Stomach smooth muscle (tissue), 2 donors: Measurements from ENCODE around the gene ITIH3.

Experiments
- H3K27ac ChIP-seq: one replicate; pipeline ENCODE4 v1.7.0; 2013; ENCODE audit warnings: mild to moderate bottlenecking, low read length, inconsistent platforms
- H3K27me3 ChIP-seq, 2 donors: one replicate each; pipeline ENCODE4 v1.7.0; 2013; ENCODE audit warnings: low read length in 2 of 2; ENCODE audit not compliant: insufficient read depth in 2 of 2, control insufficient read depth in 1 of 2
- H3K36me3 ChIP-seq, 2 donors: one replicate each; pipeline ENCODE4 v1.7.0; 2013; ENCODE audit warnings: low read length in 2 of 2; ENCODE audit not compliant: control insufficient read depth in 2 of 2, insufficient read depth in 2 of 2
- H3K4me1 ChIP-seq: one replicate; pipeline ENCODE4 v1.7.0; 2013; ENCODE audit warnings: low read length; ENCODE audit not compliant: control insufficient read depth, insufficient read depth
- H3K4me3 ChIP-seq, 2 donors: one replicate each; pipeline ENCODE4 v1.7.0; 2013; ENCODE audit warnings: low read length in 2 of 2
- H3K9ac ChIP-seq, 2 donors: one replicate each; pipeline ENCODE4 v1.7.0; 2013; ENCODE audit warnings: low read length in 2 of 2, mild to moderate bottlenecking in 1 of 2
- H3K9me3 ChIP-seq, 2 donors: one replicate each; pipeline ENCODE4 v1.7.0; 2013; ENCODE audit warnings: low read length in 2 of 2; ENCODE audit not compliant: control insufficient read depth in 2 of 2
- donor health status: healthy.
- donor health status: Pancreatic carcinoma.

The ITIH3 gene

DNA sequence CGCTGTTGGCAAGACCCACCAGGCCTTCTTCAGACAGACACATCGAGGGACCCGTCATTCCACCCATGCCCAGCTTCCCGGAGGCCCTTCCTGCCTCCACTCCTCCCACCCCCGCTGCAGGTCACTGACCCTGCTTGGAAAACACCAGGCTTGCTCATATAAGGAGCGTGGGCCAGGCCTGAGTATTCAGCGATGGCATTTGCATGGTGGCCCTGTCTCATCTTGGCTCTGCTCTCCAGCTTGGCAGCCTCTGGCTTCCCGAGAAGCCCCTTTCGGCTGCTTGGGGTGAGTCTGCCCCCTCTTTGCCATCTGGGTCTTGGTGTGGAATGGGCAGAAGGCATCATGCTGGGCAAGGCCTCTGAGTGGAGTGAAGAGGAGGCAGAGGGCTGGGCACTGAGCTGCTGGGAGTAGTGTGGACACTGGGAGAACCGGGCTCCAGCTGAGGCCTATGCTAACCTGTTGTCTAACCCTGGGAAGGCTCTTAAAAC lies at the start of gene ITIH3:
Gene ITIH3, plus strand, starts transcription at position 185 of the 488 bp plus-strand sequence. Its CDS starts 8 bp downstream, at position 193.
- no peak within 1 kb of the TSS for H3K27ac ChIP-seq
- no peaks in the 10 kb centered on the region for H3K36me3 ChIP-seq
- no peak within 1 kb of the TSS for H3K4me3 ChIP-seq
- H3K9me3 ChIP-seq: no peaks in the 10 kb centered on the region
- H3K4me1 ChIP-seq: no peaks in the 10 kb centered on the region
- no peak within 1 kb of the TSS for H3K9ac ChIP-seq
- H3K27me3 ChIP-seq: no peaks in the 10 kb centered on the region

DNA sequence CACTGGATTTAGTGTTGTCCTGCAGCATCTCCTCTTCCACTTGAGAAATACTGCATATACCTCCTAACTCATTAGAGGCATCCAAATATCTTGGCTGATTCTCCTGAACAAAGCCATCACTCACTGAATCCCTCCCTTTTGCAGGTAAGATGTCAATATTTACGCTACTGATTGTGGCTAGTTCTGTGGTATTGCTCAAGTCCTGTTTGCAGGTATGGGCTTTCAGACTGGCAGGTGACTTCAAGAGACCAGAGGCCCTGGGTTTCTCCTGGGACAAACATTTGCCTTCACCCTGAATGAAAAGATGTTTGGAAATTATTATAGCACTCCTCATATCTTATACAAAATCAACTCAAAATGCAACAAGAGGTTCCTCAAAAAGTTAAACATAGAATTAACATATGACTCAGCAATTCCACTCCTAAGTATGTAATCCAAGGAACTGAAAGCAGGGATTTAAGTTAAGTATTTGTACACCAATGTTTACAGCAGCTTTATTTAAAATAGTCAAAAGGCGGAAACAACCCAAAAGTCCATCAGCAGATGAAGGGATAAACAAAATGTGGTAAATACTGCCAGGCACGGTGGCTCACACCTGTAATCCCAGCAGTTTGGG lies 42.4 kb upstream of the ITIH3 start:
- H3K4me3 ChIP-seq: no peak overlapping the region
- no peak overlapping the region for H3K27ac ChIP-seq
- H3K27me3 ChIP-seq: no peaks in the 10 kb centered on the region
- H3K4me1 ChIP-seq: no peaks in the 10 kb centered on the region
- no peak overlapping the region for H3K9ac ChIP-seq
- H3K36me3 ChIP-seq: peaks cover 36 to 39% of the 10 kb centered on the region in 2 donors
- H3K9me3 ChIP-seq: no peaks in the 10 kb centered on the region

DNA sequence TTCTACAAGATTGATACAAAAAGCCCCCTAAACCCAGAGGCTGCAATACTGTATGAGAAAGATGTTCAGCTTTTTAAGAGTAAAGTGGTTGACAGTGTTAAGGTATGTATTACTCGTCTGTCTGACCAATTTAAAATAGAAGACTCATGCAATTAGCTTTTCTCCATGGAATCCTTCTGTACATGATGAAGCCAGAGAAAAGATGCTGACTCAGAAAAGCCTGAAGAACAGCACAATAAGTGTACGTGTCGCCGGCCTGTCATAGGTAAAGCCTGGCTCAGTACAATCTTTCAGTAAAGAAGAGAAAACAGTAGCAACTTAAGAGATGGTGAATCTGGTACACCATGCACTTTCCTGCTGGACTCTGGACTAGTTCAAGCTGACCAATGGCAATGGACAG lies 40.2 kb upstream of the ITIH3 start:
- Histone ChIP-seq H3K27me3 (no peaks in the 10 kb centered on the region), H3K4me1 (no peaks in the 10 kb centered on the region), H3K4me3 (no peak overlapping the region), H3K36me3 (peaks cover 31 to 37% of the 10 kb centered on the region in 2 donors), H3K9ac (no peak overlapping the region), H3K27ac (no peak overlapping the region), H3K9me3 (no peaks in the 10 kb centered on the region)

DNA sequence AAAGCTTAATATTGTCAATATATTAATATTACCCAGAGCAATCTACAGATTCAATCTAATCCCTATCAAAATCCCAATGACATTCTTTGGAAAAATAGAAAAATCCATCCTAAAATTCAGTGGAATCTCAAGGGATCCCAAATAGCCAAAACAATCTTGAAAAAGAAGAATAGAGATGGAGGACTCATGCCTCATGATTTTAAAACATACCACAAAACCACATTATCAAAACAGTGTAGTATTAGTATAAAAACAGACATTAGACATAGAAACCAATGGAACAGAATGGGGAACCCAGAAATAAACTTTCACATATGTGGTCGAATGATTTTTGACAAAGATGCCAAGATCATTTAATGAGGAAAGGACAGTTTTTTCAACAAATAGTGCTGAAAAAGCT lies 38.5 kb upstream of the ITIH3 start:
- Histone ChIP-seq H3K27me3 (no peaks in the 10 kb centered on the region), H3K4me3 (no peak overlapping the region), H3K36me3 (peaks cover 28 to 41% of the 10 kb centered on the region in 2 donors), H3K9me3 (no peaks in the 10 kb centered on the region), H3K9ac (no peak overlapping the region), H3K4me1 (no peaks in the 10 kb centered on the region), H3K27ac (no peak overlapping the region)

GRCh38 chr3:52763466-52763865 lies 31.1 kb upstream of the ITIH3 start:
- H3K4me3 ChIP-seq: no peak overlapping the region
- H3K9ac ChIP-seq: no peak overlapping the region
- H3K36me3 ChIP-seq: peaks cover 28 to 34% of the 10 kb centered on the region in 2 donors
- no peaks in the 10 kb centered on the region for H3K27me3 ChIP-seq
- H3K27ac ChIP-seq: no peak overlapping the region
- no peaks in the 10 kb centered on the region for H3K4me1 ChIP-seq
- no peaks in the 10 kb centered on the region for H3K9me3 ChIP-seq

GRCh38 chr3:52769786-52770455 lies 24.7 kb upstream of the ITIH3 start:
- Histone ChIP-seq H3K36me3 (peaks cover 2 to 10% of the 10 kb centered on the region in 2 donors), H3K9me3 (no peaks in the 10 kb centered on the region), H3K4me1 (peaks cover 15% of the 10 kb centered on the region), H3K27me3 (no peaks in the 10 kb centered on the region), H3K4me3 (peak overlapping the region; percentile 79 to 91), H3K9ac (peak overlapping the region; percentile 60 to 63), H3K27ac (no peak overlapping the region)

DNA sequence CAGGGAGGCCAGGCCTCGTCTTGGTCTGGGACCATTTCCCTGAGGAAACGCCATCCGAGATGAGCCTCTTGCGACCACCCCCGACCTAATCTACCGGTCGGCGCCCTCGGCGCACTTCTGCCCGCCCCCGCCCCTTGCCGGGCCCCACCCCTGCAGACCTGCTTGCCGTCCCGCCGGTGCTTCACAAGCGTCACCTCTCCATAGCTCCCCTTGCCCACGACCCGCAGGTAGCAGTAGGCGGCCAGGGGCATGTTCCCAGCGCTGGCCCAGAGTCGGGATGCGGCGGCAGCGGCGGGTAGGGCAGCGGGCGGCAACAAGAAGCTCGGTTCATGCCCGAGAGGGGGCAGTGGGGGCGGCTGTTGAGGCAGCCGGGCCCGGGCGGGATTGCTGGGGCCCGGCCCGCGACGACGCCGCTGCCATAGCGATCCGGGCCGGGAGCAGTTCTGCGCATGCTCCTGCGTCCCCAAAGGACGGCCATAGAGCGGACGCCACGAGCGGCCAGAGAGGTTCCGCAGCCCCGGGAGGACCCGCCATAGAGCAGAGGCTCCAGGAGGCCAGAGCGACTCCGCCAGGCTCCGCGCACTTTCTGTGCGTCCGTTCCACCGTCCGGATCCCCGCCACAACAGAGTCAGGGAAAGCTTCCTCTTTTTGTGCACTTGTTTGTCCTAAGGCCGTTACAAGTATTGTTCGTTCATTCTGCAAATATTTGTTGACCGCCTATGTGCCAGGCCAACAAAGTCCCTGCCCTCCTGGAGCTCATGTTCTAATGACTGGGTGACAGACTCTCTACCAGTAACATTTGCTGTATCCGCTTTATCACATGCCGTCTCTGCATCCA lies 23.9 kb upstream of the ITIH3 start, which contains the start of gene NEK4:
Gene NEK4, minus strand, starts transcription at position 445 of the 838 bp plus-strand sequence. Its CDS starts 194 bp downstream, at position 251.
- peak within 1 kb of the TSS; percentile 75 for H3K27ac ChIP-seq
- H3K27me3 ChIP-seq: no peaks in the 10 kb centered on the region
- H3K36me3 ChIP-seq: peaks cover 0 to 5% of the 10 kb centered on the region in 2 donors
- peaks cover 15% of the 10 kb centered on the region for H3K4me1 ChIP-seq
- no peaks in the 10 kb centered on the region for H3K9me3 ChIP-seq
- peak within 1 kb of the TSS; percentile 63 to 92 for H3K9ac ChIP-seq
- H3K4me3 ChIP-seq: peak within 1 kb of the TSS; percentile 79 to 91

DNA sequence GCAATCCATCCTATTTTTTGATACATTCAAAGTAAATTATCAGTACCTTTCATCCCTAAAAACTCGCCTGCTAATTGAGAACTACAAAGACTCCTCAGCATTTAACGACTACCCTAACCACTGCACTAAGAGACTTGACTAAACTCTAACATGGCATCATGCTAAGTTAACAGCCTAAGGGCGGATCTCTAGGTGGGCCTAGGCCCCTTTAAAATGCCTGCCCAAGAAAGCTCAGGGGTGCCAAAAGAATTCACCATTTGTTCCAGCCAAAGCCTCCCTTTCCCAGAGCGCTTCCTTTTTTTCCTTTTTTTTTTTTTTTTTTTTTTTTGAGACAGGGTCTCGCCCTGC lies 23.3 kb upstream of the ITIH3 start:
- Histone ChIP-seq H3K4me3 (peak overlapping the region; percentile 79 to 91), H3K9me3 (no peaks in the 10 kb centered on the region), H3K27ac (peak overlapping the region; percentile 75), H3K9ac (peak overlapping the region; percentile 63 to 92), H3K4me1 (peaks cover 15% of the 10 kb centered on the region), H3K36me3 (no peaks in the 10 kb centered on the region), H3K27me3 (no peaks in the 10 kb centered on the region)

GRCh38 chr3:52771702-52772101 lies 22.9 kb upstream of the ITIH3 start:
- Histone ChIP-seq H3K36me3 (no peaks in the 10 kb centered on the region), H3K9ac (peak overlapping the region in 1 of 2 donors; percentile 63), H3K27me3 (no peaks in the 10 kb centered on the region), H3K27ac (peak overlapping the region; percentile 75), H3K9me3 (no peaks in the 10 kb centered on the region), H3K4me3 (no peak overlapping the region), H3K4me1 (peaks cover 15% of the 10 kb centered on the region)

DNA sequence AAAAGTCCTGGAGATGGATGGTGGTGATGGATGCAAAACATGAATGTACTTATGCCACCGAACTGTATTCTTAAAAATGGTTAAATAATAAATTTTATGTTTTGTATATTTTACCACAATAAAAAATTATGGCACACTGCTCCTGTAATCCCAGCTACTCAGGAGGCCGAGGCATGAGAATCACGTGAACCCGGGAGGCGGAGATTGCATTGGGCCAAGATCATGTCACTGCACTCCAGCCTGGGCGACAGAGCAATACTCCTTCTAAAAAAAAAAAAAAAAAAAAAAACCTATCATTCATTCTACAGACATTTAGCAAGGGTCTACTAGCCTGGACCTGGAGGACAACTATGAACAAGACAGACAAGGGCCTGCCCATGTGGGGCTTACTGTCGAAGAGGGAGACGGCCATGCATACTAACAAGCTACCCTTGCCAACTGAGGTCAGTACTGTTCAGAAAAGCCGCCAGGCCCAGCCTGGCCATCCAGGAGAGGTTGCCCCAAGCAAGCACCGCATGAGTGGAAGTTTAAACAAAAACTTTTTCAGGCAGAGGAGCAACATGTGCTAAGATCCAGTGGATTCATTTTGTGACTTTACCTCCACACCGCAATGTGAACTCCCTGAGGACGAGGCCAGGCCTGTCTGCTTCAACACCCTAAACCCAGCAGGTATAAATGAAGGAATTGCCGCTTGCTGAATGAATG lies 21.1 kb upstream of the ITIH3 start:
- peaks cover 15% of the 10 kb centered on the region for H3K4me1 ChIP-seq
- no peak overlapping the region for H3K27ac ChIP-seq

More for the DNA sequence above, 21.1 kb upstream of the ITIH3 start:
- Histone ChIP-seq H3K4me3 (no peak overlapping the region), H3K9ac (no peak overlapping the region), H3K27me3 (no peaks in the 10 kb centered on the region), H3K36me3 (no peaks in the 10 kb centered on the region), H3K9me3 (no peaks in the 10 kb centered on the region)
